ENCODE results near the gene RTP2.

DNA sequence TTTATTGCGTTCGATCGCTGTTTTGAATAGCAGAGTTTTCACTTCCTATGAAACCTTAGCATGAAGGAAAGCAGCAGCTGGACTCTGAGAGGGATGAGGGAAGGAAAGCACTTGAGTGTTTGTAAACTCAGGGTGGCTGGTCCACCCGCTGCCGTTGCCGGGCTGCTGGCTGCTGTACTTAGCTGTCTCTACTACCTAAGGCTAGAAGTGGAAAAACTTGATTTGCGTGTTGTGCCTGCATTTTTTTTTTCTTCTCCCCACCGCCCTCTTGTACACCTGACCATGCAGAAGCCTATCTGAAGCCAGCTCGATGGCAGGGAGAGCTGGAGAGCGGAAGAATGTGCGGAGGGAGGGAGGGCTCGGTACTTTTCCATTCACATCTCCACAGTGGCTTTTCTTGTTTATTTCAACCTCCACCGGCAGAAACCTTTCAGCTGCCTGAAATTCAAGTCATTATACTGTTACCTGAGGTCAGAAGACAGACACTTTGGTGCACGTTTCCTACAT is 47.7 kb upstream of the RTP2 start:
- TF ChIP-seq, protein P1, sequence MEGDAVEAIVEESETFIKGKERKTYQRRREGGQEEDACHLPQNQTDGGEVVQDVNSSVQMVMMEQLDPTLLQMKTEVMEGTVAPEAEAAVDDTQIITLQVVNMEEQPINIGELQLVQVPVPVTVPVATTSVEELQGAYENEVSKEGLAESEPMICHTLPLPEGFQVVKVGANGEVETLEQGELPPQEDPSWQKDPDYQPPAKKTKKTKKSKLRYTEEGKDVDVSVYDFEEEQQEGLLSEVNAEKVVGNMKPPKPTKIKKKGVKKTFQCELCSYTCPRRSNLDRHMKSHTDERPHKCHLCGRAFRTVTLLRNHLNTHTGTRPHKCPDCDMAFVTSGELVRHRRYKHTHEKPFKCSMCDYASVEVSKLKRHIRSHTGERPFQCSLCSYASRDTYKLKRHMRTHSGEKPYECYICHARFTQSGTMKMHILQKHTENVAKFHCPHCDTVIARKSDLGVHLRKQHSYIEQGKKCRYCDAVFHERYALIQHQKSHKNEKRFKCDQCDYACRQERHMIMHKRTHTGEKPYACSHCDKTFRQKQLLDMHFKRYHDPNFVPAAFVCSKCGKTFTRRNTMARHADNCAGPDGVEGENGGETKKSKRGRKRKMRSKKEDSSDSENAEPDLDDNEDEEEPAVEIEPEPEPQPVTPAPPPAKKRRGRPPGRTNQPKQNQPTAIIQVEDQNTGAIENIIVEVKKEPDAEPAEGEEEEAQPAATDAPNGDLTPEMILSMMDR (conservative IDR thresholded peaks at IDR 0.05; ENCODE audit: low read depth, low read length), result no peak
- TF ChIP-seq RFX5 (IDR thresholded peaks at IDR 0.05; ENCODE audit: low read depth, low read length) (no peak), POLR2A (IDR thresholded peaks at IDR 0.05; ENCODE audit: low read depth, low read length) (no peak), RCOR1 (IDR thresholded peaks at IDR 0.05; ENCODE audit: insufficient replicate concordance, low read length) (no peak), FOS (IDR thresholded peaks at IDR 0.05; ENCODE audit: low read depth, low read length) (no peak), CEBPB (IDR thresholded peaks at IDR 0.05; ENCODE audit: low read depth, low read length) (no peak), RAD21 (IDR thresholded peaks at IDR 0.05; ENCODE audit: low read length) (no peak), BHLHE40 (IDR thresholded peaks at IDR 0.05; ENCODE audit: low read depth, low read length) (no peak), MXI1 (IDR thresholded peaks at IDR 0.05; ENCODE audit: borderline replicate concordance, low read depth, low read length) (no peak)
- TF ChIP-seq, protein P2, sequence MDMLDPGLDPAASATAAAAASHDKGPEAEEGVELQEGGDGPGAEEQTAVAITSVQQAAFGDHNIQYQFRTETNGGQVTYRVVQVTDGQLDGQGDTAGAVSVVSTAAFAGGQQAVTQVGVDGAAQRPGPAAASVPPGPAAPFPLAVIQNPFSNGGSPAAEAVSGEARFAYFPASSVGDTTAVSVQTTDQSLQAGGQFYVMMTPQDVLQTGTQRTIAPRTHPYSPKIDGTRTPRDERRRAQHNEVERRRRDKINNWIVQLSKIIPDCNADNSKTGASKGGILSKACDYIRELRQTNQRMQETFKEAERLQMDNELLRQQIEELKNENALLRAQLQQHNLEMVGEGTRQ (IDR thresholded peaks at IDR 0.05; ENCODE audit: low read depth, low read length), result no peak
